Measurements from ENCODE around the gene SMAD2.
A peak's percentile ranks its signal among the peaks of the same experiment; 100 is the strongest.
"Not testable (repeated sequence)": the region's sequence is repeated elsewhere in the genome, so short reads cannot be mapped to it uniquely, and the experiment has no call there.

SMAD2 gene

GRCh38 chr18:47793609-47794008 lies 136.8 kb downstream of the SMAD2 start:
- DNase-seq (ENCODE audit: low spot score): no peak

GRCh38 chr18:47791461-47791985 lies 138.9 kb downstream of the SMAD2 start:
- DNase-seq (ENCODE audit: low spot score): no peak

- no peak for DNase-seq (ENCODE audit: low spot score)
Measured at GRCh38 chr18:47790036-47790435, 140.4 kb downstream of the SMAD2 start.

- DNase-seq (ENCODE audit: low spot score): no peak
Measured at GRCh38 chr18:47788621-47789020, 141.8 kb downstream of the SMAD2 start.

GRCh38 chr18:47781561-47781960 lies 148.9 kb downstream of the SMAD2 start:
- DNase-seq (ENCODE audit: low spot score): no peak

GRCh38 chr18:47780011-47780725 lies 150.3 kb downstream of the SMAD2 start:
- no peak for DNase-seq (ENCODE audit: low spot score)

- DNase-seq (ENCODE audit: low spot score): no peak
Measured at GRCh38 chr18:47779381-47779780, 151.1 kb downstream of the SMAD2 start.

GRCh38 chr18:47777626-47778025 lies 152.8 kb downstream of the SMAD2 start:
- DNase-seq (ENCODE audit: low spot score): no peak

GRCh38 chr18:47775961-47776360 lies 154.5 kb downstream of the SMAD2 start:
- no peak for DNase-seq (ENCODE audit: low spot score)

- DNase-seq (ENCODE audit: low spot score): no peak
Measured at GRCh38 chr18:47773931-47774330, 156.5 kb downstream of the SMAD2 start.

GRCh38 chr18:47772374-47773248 lies 157.8 kb downstream of the SMAD2 start:
- DNase-seq (ENCODE audit: low spot score): peak; percentile 19

GRCh38 chr18:47771922-47772321 lies 158.5 kb downstream of the SMAD2 start:
- DNase-seq (ENCODE audit: low spot score): no peak

GRCh38 chr18:47767699-47768098 lies 162.8 kb downstream of the SMAD2 start:
- no peak for DNase-seq (ENCODE audit: low spot score)

- DNase-seq (ENCODE audit: low spot score): not testable (repeated sequence)
Measured at GRCh38 chr18:47767198-47767597, 163.3 kb downstream of the SMAD2 start.

All from HuH-7.5 (cell line).